Measurements from ENCODE around the gene PITPNM3. TPM values are rescaled to one million over a fixed set of nuclear protein-coding genes. Genes with fewer than 3 reads are reported as not detected.

The PITPNM3 gene
- total and polyA plus RNA-seq, 2 of the 13 experiments (the other 11 are each of a cell fraction or from before 2014, with no cell fraction given) = 0.13 to 0.29 TPM

GRCh38 chr17:6496116-6496481 is 60.3 kb downstream of the PITPNM3 start (continued):
- TF ChIP-seq TFE3 (CRISPR knock-in tag; IDR thresholded peaks at IDR 0.05) (no peak), FOXO1 (CRISPR knock-in tag; IDR thresholded peaks at IDR 0.05) (no peak), DDIT3 (CRISPR knock-in tag; IDR thresholded peaks at IDR 0.05) (no peak), ARID5B (CRISPR knock-in tag; IDR thresholded peaks at IDR 0.05) (no peak), ATF7 (IDR thresholded peaks at IDR 0.05) (no peak), ATF7 (CRISPR knock-in tag; IDR thresholded peaks at IDR 0.05) (no peak), TARDBP (CRISPR knock-in tag; IDR thresholded peaks at IDR 0.05) (no peak), CBFB (CRISPR knock-in tag; IDR thresholded peaks at IDR 0.05) (no peak), RBM22 (optimal IDR thresholded peaks at IDR 0.05; ENCODE audit: low read length) (no peak), TERF1 (CRISPR knock-in tag; IDR thresholded peaks at IDR 0.05) (no peak), ZNF430 (CRISPR knock-in tag; IDR thresholded peaks at IDR 0.05) (no peak)

Data from HepG2 (cell line).